Gastrocnemius medialis (tissue), 4 donors: Measurements from ENCODE around the gene CACNA2D3.

Source experiments
- POLR2A ChIP-seq, 2 donors: fragments of 450-650 bp; IDR thresholded peaks; one replicate each; pipeline ENCODE4 v1.6.1; 2017; ENCODE audit warnings: antibody characterized with exemption in 2 of 2, mild to moderate bottlenecking in 2 of 2, moderate library complexity in 2 of 2
- TF ChIP-seq, protein P1 (sequence below), 5 experiments: fragments of 450-650 bp in 3 of 5; fragments of 200-600 bp in 2 of 5; sonication (generic) in 2 of 5; IDR thresholded peaks in 4 of 5; conservative IDR thresholded peaks in 1 of 5; 1 replicate in 4 of 5; 2 replicates in 1 of 5; pipeline ENCODE4 v1.5.1; 2016 to 2019; ENCODE audit warnings: antibody characterized with exemption in 5 of 5, mild to moderate bottlenecking in 3 of 5, moderate library complexity in 3 of 5

DNA sequence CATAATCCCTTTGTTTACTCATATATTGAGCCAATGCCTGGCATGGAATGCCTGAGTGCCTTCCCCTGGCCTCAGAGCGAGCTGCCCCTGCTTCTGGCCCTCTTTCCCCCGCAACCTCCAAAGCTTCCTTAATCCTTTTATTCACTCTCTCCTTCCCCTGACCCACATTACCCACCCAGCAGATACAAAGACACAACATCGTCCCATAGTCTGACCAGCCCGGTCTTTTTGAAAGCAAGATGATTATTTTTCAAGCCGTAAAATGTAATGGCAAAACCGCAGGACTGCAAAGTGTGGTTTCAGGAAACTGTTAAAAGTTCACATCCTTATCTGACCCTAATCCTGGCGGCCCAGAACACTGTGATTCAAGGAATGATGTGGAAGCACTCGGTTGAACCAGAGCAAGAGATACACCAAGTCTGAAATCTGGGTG, 883.9 kb downstream of the CACNA2D3 start:
- no peak for TF ChIP-seq POLR2A (IDR thresholded peaks at IDR 0.05)
- TF ChIP-seq, protein P1, sequence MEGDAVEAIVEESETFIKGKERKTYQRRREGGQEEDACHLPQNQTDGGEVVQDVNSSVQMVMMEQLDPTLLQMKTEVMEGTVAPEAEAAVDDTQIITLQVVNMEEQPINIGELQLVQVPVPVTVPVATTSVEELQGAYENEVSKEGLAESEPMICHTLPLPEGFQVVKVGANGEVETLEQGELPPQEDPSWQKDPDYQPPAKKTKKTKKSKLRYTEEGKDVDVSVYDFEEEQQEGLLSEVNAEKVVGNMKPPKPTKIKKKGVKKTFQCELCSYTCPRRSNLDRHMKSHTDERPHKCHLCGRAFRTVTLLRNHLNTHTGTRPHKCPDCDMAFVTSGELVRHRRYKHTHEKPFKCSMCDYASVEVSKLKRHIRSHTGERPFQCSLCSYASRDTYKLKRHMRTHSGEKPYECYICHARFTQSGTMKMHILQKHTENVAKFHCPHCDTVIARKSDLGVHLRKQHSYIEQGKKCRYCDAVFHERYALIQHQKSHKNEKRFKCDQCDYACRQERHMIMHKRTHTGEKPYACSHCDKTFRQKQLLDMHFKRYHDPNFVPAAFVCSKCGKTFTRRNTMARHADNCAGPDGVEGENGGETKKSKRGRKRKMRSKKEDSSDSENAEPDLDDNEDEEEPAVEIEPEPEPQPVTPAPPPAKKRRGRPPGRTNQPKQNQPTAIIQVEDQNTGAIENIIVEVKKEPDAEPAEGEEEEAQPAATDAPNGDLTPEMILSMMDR (IDR thresholded peaks at IDR 0.05 in 4 of 5, conservative IDR thresholded peaks at IDR 0.05 in 1 of 5): no peak
